K562 (cell line): ENCODE results near the gene RASGRP1. TPM values are rescaled to one million over a fixed set of nuclear protein-coding genes. Genes with fewer than 3 reads are reported as not detected.

Source experiments
- ARHGAP35 ChIP-seq: fragments of 450-650 bp; IDR thresholded peaks from 2 replicates; pipeline ENCODE4 v1.6.1; 2018; ENCODE audit not compliant: partially characterized antibody
- BRF1 ChIP-seq: IDR thresholded peaks from 3 replicates; pipeline ENCODE4 v1.6.1; 2011; ENCODE audit warnings: borderline replicate concordance, mild to moderate bottlenecking; ENCODE audit not compliant: insufficient read length; ENCODE audit errors: extremely low read depth
- EGR1 ChIP-seq: fragments of 450-650 bp; conservative IDR thresholded peaks from 2 replicates; pipeline ENCODE4 v1.6.1; 2017; ENCODE audit warnings: mild to moderate bottlenecking
- ETS2 ChIP-seq: IDR thresholded peaks from 2 replicates; pipeline ENCODE4 v1.6.1; 2016; ENCODE audit warnings: borderline replicate concordance, missing genetic modification characterization, mild to moderate bottlenecking, moderate library complexity, missing compliant biosample characterization; ENCODE audit not compliant: poor library complexity, severe bottlenecking
- ETV5 ChIP-seq: sonication (generic); formaldehyde crosslinking; IDR thresholded peaks from 2 replicates; pipeline ENCODE4 v1.4.0; 2020; ENCODE audit warnings: low read depth, mild to moderate bottlenecking, missing genetic modification reagents
- FOXM1 ChIP-seq, 2 experiments: fragments of 450-650 bp in 1 of 2; sonication (generic) in 1 of 2; formaldehyde crosslinking in 1 of 2; IDR thresholded peaks; 2 replicates each; pipeline versions ENCODE4 v1.6.1 to v1.9.0; 2017 to 2022; ENCODE audit warnings: low read depth in 2 of 2, mild to moderate bottlenecking in 2 of 2, missing genetic modification reagents in 1 of 2, moderate library complexity in 1 of 2
- GABPB2 ChIP-seq: fragments of 250-450 bp; sonication (Bioruptor Pico); conservative IDR thresholded peaks from 2 replicates; pipeline ENCODE4 v1.5.1; 2021; ENCODE audit warnings: mild to moderate bottlenecking
- MYBL2 ChIP-seq, 2 experiments: fragments of 450-650 bp in 1 of 2; sonication (generic) in 1 of 2; formaldehyde crosslinking in 1 of 2; IDR thresholded peaks; 2 replicates each; pipeline versions ENCODE4 v1.6.1 to v1.8.1; 2017 to 2022; ENCODE audit warnings: borderline replicate concordance in 1 of 2, inconsistent platforms in 1 of 2, low read depth in 1 of 2, mild to moderate bottlenecking in 1 of 2, missing genetic modification reagents in 1 of 2, moderate library complexity in 1 of 2
- NRF1 ChIP-seq, 2 experiments: fragments of 450-650 bp; IDR thresholded peaks in 1 of 2; conservative IDR thresholded peaks in 1 of 2; 2 replicates each; pipeline ENCODE4 v1.6.1; 2014; ENCODE audit warnings: mild to moderate bottlenecking in 2 of 2
- SIN3B ChIP-seq: fragments of 450-650 bp; IDR thresholded peaks from 2 replicates; pipeline ENCODE4 v1.6.1; 2017; ENCODE audit warnings: low read depth, mild to moderate bottlenecking, moderate library complexity
- TAF7 ChIP-seq: fragments of 450-650 bp; IDR thresholded peaks from 2 replicates; pipeline ENCODE4 v1.6.1; 2016; ENCODE audit warnings: missing genetic modification characterization, missing compliant biosample characterization
- TCF15 ChIP-seq: fragments of 250-450 bp; sonication (Bioruptor Pico); IDR thresholded peaks from 2 replicates; pipeline ENCODE4 v1.8.0; 2022; ENCODE audit warnings: moderate library complexity, mild to moderate bottlenecking, inconsistent platforms
- THRB ChIP-seq: fragments of 450-650 bp; formaldehyde crosslinking; conservative IDR thresholded peaks from 2 replicates; pipeline ENCODE4 v1.4.0; 2022; ENCODE audit warnings: mild to moderate bottlenecking, missing genetic modification characterization
- ZNF224 ChIP-seq: sonication (generic); formaldehyde crosslinking; IDR thresholded peaks from 2 replicates; pipeline ENCODE4 v1.8.0; 2022; ENCODE audit warnings: mild to moderate bottlenecking, missing genetic modification reagents
- ZNF668 ChIP-seq: fragments of 250-450 bp; sonication (Bioruptor Pico); IDR thresholded peaks from 2 replicates; pipeline ENCODE4 v1.8.0; 2022; ENCODE audit warnings: mild to moderate bottlenecking, inconsistent platforms
- polyA plus RNA-seq, 8 experiments: library from polyadenylated mRNA; depleted of rRNA in 4 of 8; stranded (reverse) in 5 of 8; unstranded in 3 of 8; fragments of >200 nt; fragmentation: Nextera tagmentation in 2 of 8; fragmentation: Illumina TruSeq in 1 of 8; extraction: Ambion mirVana in 2 of 8; extraction: Trizol in 1 of 8; gene quantifications; 2 replicates each; pipeline versions ENCODE4 v1.2.1 to v1.2.3, GENCODE V29; 2011 to 2014; ENCODE audit warnings: inconsistent platforms in 1 of 8, missing spikeins in 1 of 8
- total RNA-seq, 7 experiments: library from RNA; depleted of rRNA in 6 of 7; stranded (reverse); fragments of >200 nt in 6 of 7; fragmentation: Illumina TruSeq in 2 of 7; extraction: Trizol in 2 of 7; gene quantifications; 2 replicates each; pipeline versions ENCODE4 v1.2.1 to v1.2.3, GENCODE V29; 2011 to 2021; ENCODE audit warnings: low replicate concordance in 1 of 7
- TF ChIP-seq, protein P1 (sequence below): sonication (generic); formaldehyde crosslinking; IDR thresholded peaks from 2 replicates; pipeline ENCODE4 v1.9.0; 2022; ENCODE audit warnings: mild to moderate bottlenecking, missing genetic modification reagents
- TF ChIP-seq, protein P2 (sequence below): conservative IDR thresholded peaks from 2 replicates; pipeline ENCODE4 v1.6.1; 2011; ENCODE audit warnings: low read depth, mild to moderate bottlenecking, low read length; ENCODE audit not compliant: control insufficient read depth
- TF ChIP-seq, protein P3 (sequence below): fragments of 250-450 bp; sonication (Bioruptor Pico); IDR thresholded peaks from 2 replicates; pipeline ENCODE4 v1.9.0; 2021; ENCODE audit warnings: mild to moderate bottlenecking
- TF ChIP-seq, protein P4 (sequence below): fragments of 450-650 bp; IDR thresholded peaks from 2 replicates; pipeline ENCODE4 v1.7.1; 2018; ENCODE audit warnings: mild to moderate bottlenecking, low read depth; ENCODE audit not compliant: partially characterized antibody

The RASGRP1 gene
- total and polyA plus RNA-seq, 9 of the 15 experiments (the other 6 are each of a cell fraction or from before 2014, with no cell fraction given) = 0.14 to 0.72 (median 0.31) TPM

DNA sequence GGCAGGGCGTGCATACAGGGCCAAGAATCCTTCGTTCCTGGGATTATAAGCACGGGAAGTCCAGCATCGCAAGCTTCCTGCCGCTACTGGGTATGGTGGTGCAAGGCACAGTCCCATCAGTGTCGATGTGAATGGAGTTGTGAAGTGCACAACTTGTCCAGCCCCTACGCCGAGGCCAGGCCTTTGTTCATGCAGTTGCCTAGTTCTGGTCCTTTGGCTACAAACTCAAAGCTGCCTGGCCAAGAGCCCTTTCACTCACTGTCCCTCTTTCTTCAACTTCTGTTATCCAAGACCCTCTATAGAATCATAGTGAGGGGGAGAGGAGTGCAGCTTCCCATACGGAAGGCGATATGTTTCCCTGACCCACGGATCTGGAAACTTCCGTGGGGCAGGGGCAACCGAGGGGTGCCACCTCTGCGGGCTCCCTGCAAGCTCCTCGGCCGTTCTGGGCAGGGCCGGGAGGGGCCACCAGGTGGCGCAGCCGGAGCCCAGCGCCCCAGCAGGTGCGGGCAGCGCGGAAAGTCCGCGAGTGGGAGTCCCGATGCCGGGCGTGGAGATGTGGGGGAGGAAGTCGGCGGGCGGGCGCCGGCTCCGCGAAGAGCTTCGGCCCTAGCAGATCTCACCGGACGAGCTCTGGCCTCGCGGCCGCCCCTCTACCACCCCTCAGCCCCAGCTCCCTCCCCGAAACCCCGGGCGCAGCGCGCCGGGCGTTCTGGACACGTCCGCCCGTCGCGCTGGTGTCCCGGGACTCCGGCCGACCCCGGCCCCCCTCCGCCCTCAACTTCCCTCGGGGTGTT lies 693 bp downstream of the RASGRP1 start (continued):
- TF ChIP-seq SIN3B (no peak), THRB (CRISPR knock-in tag) (no peak), MYBL2 (IDR thresholded peaks at IDR 0.05; ENCODE audit: low read depth) (no peak), MYBL2 (CRISPR knock-in tag; IDR thresholded peaks at IDR 0.05; ENCODE audit: borderline replicate concordance) (no peak), ARHGAP35 (no peak), ZNF224 (no peak), EGR1 (0 out of 2 replicates have a peak, but pooled peaks have one; percentile 14), ZNF668 (no peak), TCF15 (CRISPR knock-in tag) (no peak), BRF1 (no peak), ETS2 (tag) (no peak), ETV5 (CRISPR knock-in tag) (no peak), FOXM1 (IDR thresholded peaks at IDR 0.05; ENCODE audit: low read depth) (no peak), FOXM1 (CRISPR knock-in tag; IDR thresholded peaks at IDR 0.05; ENCODE audit: low read depth) (no peak), GABPB2 (CRISPR knock-in tag) (no peak), TAF7 (tag) (no peak), NRF1 (conservative IDR thresholded peaks at IDR 0.05 in 1 of 2, IDR thresholded peaks at IDR 0.05 in 1 of 2) (no peak)
- TF ChIP-seq, protein P1, sequence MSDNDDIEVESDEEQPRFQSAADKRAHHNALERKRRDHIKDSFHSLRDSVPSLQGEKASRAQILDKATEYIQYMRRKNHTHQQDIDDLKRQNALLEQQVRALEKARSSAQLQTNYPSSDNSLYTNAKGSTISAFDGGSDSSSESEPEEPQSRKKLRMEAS (CRISPR knock-in tag) = no peak
- TF ChIP-seq, protein P2, sequence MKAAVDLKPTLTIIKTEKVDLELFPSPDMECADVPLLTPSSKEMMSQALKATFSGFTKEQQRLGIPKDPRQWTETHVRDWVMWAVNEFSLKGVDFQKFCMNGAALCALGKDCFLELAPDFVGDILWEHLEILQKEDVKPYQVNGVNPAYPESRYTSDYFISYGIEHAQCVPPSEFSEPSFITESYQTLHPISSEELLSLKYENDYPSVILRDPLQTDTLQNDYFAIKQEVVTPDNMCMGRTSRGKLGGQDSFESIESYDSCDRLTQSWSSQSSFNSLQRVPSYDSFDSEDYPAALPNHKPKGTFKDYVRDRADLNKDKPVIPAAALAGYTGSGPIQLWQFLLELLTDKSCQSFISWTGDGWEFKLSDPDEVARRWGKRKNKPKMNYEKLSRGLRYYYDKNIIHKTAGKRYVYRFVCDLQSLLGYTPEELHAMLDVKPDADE = no peak
- TF ChIP-seq, protein P3, sequence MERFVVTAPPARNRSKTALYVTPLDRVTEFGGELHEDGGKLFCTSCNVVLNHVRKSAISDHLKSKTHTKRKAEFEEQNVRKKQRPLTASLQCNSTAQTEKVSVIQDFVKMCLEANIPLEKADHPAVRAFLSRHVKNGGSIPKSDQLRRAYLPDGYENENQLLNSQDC (CRISPR knock-in tag) = no peak
- TF ChIP-seq, protein P4, sequence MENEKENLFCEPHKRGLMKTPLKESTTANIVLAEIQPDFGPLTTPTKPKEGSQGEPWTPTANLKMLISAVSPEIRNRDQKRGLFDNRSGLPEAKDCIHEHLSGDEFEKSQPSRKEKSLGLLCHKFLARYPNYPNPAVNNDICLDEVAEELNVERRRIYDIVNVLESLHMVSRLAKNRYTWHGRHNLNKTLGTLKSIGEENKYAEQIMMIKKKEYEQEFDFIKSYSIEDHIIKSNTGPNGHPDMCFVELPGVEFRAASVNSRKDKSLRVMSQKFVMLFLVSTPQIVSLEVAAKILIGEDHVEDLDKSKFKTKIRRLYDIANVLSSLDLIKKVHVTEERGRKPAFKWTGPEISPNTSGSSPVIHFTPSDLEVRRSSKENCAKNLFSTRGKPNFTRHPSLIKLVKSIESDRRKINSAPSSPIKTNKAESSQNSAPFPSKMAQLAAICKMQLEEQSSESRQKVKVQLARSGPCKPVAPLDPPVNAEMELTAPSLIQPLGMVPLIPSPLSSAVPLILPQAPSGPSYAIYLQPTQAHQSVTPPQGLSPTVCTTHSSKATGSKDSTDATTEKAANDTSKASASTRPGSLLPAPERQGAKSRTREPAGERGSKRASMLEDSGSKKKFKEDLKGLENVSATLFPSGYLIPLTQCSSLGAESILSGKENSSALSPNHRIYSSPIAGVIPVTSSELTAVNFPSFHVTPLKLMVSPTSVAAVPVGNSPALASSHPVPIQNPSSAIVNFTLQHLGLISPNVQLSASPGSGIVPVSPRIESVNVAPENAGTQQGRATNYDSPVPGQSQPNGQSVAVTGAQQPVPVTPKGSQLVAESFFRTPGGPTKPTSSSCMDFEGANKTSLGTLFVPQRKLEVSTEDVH = no peak
